ENCODE measurements around the gene KRTAP4-3.
"Not testable (repeated sequence)": the region's sequence is repeated elsewhere in the genome, so short reads cannot be mapped to it uniquely, and the experiment has no call there.

The KRTAP4-3 gene

DNA sequence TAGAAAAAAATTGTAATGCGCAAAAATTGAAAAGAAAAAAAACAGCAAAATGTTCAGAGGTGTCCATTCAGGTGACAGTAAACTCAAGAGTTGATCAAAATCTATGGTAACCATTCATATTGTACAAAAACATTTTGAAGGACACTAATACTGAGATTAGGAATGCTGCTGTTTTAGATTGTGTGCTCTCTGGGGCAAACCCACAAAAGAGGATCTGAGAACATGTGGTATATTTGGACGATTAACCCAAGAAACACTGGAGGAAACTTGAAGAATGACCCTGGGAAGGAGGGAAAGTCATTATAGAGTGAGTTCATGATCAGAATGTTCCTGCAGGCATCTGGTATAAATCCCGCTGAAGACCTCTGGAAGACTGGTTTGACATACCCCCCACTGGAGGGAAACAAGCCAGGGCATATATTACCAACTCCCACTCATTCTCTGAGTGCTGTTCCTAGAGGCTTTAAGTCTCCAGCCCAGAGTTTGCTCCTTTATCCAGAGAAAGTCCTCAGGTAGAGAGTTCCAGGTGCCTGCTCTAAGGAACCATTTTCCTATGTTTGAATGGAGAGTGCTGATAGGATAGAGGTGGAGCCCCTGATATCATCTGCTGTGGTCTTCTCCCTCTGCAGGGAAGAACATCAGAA is 8.8 kb upstream of the KRTAP4-3 start:
- no peak for TF ChIP-seq CTCF (IDR thresholded peaks at IDR 0.05; ENCODE audit: insufficient read depth, missing control alignments)
- DNase-seq (ENCODE audit: insufficient read length, low spot score) (no peak), FAIRE-seq (no peak)

DNA sequence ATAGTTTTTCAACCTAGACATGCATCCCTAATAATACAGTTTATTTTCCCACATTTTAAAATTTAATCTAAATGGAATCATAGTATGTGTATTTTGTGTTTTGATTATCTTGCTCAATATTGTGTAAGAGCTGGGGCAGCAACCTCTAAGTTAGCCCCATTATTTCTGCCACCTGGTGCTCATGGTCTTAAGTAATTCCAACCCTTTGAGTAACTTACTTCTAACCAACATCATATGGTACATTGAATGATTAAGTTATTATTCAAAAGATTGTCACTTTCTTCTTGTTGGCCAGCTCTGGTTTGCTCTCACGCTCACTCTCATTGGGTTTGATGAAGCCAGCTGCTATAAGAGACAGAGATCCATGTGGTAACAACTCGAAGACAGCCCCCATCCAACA is 3.9 kb upstream of the KRTAP4-3 start:
- DNase-seq (ENCODE audit: insufficient read length, low spot score), result no peak
- FAIRE-seq, result no peak
- TF ChIP-seq CTCF (IDR thresholded peaks at IDR 0.05; ENCODE audit: insufficient read depth, missing control alignments), result no peak

- FAIRE-seq (no peak), DNase-seq (ENCODE audit: insufficient read length, low spot score) (no peak)
- TF ChIP-seq CTCF (IDR thresholded peaks at IDR 0.05; ENCODE audit: insufficient read depth, missing control alignments), result no peak
These were observed 460 bp downstream of the KRTAP4-3 start for GRCh38 chr17:41167561-41167960.

DNA sequence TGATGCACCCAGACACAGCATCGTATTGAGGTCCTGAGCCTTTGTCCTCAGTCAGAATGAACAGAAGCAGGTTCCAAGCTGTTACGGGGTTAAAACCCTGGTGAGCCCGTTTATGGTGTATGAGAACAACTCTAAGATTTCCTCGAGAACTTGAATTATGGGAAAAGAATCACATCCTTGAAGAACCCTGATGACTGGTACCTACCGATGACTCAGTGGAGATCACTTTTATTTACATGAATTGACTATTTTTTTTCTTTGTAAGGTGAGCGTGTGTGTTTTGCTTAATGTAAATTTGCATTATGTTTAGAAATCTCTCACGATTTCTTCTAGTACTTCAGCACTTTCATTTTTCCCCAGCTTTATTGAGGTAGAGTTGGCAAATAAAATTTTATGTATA is 4.2 kb downstream of the KRTAP4-3 start:
- FAIRE-seq, result no peak
- no peak for TF ChIP-seq CTCF (IDR thresholded peaks at IDR 0.05; ENCODE audit: insufficient read depth, missing control alignments)
- DNase-seq (ENCODE audit: insufficient read length, low spot score), result no peak

- TF ChIP-seq CTCF (IDR thresholded peaks at IDR 0.05; ENCODE audit: insufficient read depth, missing control alignments), result no peak
- DNase-seq (ENCODE audit: insufficient read length, low spot score), result no peak
- no peak for FAIRE-seq
These were observed 7.4 kb downstream of the KRTAP4-3 start, which contains the start of gene KRTAP4-4 for GRCh38 chr17:41160648-41161047. Gene KRTAP4-4, minus strand, starts transcription at chr17:41160748. Its CDS starts 57 bp downstream, at chr17:41160691.

DNA sequence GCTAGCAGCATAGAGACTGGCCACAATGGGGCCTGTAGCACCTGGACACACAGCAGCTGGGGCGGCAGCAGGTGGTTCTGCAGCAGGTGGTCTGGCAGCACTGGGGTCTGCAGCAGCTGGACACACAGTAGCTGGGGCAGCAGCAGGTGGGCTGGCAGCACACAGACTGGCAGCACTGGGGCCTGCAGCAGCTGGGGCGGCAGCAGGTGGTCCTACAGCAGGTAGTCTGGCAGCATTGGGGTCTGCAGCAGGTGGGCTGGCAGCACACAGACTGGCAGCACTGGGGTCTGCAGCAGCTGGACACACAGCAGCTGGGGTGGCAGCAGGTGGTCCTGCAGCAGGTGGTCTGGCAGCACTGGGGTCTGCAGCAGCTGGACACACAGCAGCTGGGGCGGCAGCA is 7.8 kb downstream of the KRTAP4-3 start:
- FAIRE-seq; DNase-seq (ENCODE audit: insufficient read length, low spot score): not testable (repeated sequence)

DNA sequence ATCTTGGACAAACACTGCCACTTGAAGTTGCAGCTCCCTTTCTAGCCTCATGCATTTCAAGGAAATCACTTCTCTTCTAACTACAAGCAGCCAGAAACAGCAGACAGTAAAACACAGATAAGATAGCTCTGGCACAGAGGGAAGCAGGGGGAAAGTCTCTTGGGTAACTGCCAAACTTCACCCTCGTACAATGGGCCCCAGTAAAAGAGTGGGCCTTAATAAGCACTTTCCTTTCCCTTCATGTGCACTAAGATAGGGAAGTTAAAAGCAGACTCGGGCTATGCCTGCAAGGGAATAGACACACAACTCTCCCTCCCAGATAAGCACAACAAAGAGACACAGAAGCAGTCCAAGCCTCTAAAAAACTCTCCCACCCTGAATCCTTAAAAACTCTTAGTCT is 14.2 kb downstream of the KRTAP4-3 start:
- no peak for TF ChIP-seq CTCF (IDR thresholded peaks at IDR 0.05; ENCODE audit: insufficient read depth, missing control alignments)
- FAIRE-seq (no peak), DNase-seq (ENCODE audit: insufficient read length, low spot score) (no peak)

DNA sequence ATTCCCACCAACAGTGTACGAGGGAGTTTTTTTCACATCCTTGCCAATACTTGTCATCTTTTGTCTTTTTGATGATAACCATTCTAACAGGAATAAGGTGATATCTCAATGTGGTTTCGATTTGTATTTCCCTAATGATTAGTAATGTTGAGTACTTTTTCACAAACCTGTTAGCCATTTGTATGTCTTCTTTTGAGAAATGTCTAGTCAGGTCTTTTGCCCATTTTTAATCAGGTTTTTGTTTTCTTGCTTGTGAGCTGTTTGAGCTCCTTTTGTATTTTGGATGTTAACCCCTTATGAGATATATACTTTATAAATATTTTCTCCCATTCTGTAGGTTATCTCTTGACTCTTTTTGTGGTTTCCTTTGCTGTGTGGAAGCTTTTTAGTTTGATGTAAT is 16.5 kb downstream of the KRTAP4-3 start:
- no peak for TF ChIP-seq CTCF (IDR thresholded peaks at IDR 0.05; ENCODE audit: insufficient read depth, missing control alignments)
- DNase-seq (ENCODE audit: insufficient read length, low spot score), result no peak
- no peak for FAIRE-seq
